Measurements from ENCODE around the gene TGFBR3L.
"Not testable (repeated sequence)": the region's sequence is repeated elsewhere in the genome, so short reads cannot be mapped to it uniquely, and the experiment has no call there.

The TGFBR3L gene

GRCh38 chr19:7879836-7880235, 34.8 kb upstream of the TGFBR3L start:
- DNase-seq, result no peak

GRCh38 chr19:7881910-7882309, 32.7 kb upstream of the TGFBR3L start:
- DNase-seq, result no peak

GRCh38 chr19:7883105-7883504, 31.5 kb upstream of the TGFBR3L start:
- DNase-seq, result no peak

DNA sequence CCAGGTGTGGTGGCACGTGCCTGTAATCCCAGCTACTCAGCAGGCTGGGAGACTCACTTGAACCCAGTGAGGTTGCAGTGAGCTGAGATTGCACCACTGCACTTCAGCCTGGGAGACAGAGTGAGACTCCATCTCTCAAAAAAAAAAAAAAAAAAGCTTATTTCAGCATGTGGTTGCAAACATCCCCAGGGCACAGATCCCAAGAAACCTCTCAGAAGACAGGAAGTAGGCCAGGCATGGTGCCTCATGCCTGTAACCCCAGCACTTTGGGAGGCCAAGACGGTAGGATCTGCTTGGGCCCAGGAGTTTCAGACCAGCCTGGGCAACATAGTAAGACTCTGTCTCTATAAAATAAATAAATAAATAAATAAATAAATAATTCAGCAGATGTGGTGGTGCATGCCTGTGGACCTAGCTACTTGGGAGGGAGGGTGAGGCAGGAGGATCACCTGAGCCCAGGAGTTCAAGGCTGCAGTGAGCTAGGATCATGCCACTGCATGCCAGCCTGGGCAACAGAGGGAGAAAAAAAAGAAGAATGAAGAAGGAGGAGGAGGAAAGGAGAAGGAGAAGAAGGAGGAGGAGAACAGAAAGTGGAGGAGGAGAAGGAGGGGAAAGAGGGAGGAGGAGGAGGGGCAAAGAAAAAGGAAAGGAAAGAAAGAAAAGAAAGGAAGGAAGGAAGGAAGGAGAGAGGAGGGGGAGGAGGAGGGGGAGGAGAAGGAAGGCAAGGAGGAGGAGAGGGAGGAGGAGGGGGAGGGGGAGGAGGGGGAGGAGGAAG, 30.6 kb upstream of the TGFBR3L start:
- DNase-seq, result no peak

DNA sequence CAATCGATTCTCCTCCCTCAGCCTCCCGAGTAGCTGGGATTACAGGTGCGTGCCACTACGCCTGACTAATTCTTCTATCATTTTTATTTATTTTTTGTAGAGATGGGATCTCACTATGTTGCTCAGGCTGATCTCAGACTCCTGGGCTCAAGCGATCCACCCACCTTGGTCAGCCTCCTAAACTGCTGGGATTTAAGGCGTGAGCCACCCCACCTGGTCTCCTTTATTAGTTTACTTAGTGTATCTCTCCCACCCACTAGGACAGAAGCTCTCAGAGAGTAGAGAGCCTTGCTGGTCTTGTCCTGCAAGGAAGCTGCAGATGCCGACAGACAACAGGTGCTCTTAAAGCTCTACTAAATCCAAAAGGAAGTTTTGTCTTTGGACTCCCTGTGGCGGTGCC, 28.8 kb upstream of the TGFBR3L start:
- no peak for DNase-seq

- DNase-seq, result no peak
Measured at GRCh38 chr19:7887408-7888144, 27.1 kb upstream of the TGFBR3L start.

DNA sequence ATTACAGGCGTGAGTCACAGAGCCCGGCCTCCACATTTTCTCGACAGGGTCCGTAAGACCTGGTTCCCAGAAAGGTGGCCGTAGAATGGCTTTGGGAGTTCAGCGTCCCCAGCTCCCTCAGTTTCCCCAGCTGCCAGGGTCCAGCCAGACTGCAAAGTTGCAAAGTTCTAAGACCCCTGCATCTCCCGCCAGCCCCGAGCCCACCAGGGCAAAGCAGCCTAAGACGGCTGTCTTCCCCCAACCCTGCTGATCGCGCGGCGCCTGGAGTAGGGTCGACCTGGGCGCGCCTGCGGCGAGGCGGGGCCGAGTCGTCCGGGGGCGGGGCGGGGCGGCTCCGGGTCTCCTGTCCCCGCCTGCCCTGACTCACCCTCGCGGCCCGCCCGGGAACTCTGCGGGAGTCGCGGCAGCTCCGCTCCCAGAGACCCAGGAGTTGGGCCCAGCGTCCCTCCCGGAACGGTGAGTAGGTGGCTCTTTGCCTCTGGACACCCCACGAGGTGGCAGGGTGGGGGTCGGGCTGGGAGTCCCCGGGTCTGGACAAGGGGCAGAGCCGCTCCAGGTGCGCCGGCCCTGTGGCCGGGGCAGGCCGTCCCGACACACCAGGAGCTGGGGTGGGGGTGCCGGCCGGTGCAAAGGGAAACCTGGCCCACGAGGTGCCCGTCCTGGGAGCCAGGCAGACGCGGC, 26.3 kb upstream of the TGFBR3L start, which contains the start of gene LRRC8E:
Gene LRRC8E (plus strand): TSS at position 366 of the 681 bp plus-strand sequence. CDS start 7,094 bp downstream, outside the sequence.
- peak; percentile 15 to 24 for DNase-seq

GRCh38 chr19:7888826-7889217, 25.8 kb upstream of the TGFBR3L start:
- DNase-seq, result no peak

GRCh38 chr19:7893362-7894101, 21.1 kb upstream of the TGFBR3L start:
- DNase-seq, result not testable (repeated sequence)

DNA sequence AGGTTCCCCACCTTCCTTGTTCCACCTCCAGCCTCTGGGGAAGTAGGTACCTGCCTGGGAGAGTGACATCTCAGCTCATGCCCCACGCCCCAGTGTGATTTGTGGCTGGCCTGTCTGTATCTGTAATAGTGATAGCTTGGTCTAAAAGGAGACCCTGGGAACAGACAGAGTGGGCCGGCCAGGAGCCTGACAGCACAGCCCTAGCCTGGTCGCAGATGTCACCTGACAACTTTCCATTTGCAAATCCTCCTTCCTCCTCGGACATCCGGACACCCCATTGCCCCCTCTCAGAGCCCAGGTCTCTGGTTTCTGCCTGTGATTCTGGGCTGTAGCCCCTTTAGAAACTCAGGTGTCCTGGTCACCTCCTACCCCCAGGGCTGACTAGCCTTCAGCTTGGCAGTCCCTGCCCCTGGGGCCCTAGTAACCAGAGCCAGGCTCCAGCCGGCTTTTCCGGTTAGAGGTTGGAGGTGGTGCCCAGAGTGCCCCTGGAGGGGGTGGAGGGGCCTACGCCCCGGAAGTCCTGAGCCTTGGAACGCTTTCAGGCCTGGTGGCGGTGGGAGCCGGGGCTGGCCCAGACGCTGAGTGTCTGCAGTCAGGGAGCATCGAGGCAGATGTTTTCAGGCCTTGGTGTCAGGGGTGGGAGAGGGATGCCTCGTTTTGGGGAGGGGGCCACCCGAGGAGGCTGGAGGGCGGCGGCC, 19.9 kb upstream of the TGFBR3L start:
- no peak for DNase-seq

- DNase-seq, result no peak
Measured at GRCh38 chr19:7895565-7895964, 19.1 kb upstream of the TGFBR3L start.

DNA sequence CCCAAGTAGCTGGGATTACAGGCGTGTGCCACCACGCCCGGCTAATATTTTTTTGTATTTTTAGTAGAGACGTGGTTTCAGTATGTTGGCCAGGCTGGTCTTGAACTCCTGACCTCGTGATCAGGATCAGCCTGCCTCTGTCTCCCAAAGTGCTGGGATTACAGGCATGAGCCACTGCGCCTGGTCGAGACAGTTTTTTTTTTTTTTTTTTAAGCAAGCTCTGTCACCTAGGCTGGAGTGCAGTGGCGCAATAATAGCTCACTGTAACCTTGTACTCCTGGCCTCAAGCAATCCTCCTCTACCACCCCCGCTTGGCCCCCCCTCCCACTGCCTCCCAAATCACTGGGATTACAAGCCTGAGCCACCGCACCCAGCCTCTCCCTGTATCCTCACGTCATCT, 17.3 kb upstream of the TGFBR3L start:
- DNase-seq, result no peak

GRCh38 chr19:7898967-7899366, 15.7 kb upstream of the TGFBR3L start:
- no peak for DNase-seq

DNA sequence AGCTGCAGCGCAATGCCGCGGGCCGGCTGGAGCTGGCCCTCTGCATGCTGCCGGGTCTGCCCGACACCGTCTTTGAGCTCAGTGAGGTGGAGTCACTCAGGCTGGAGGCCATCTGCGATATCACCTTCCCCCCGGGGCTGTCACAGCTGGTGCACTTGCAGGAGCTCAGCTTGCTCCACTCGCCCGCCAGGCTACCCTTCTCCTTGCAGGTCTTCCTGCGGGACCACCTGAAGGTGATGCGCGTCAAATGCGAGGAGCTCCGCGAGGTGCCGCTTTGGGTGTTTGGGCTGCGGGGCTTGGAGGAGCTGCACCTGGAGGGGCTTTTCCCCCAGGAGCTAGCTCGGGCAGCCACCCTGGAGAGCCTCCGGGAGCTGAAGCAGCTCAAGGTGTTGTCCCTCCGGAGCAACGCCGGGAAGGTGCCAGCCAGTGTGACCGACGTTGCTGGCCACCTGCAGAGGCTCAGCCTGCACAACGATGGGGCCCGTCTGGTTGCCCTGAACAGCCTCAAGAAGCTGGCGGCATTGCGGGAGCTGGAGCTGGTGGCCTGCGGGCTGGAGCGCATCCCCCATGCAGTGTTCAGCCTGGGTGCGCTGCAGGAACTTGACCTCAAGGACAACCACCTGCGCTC, 14.8 kb upstream of the TGFBR3L start:
- DNase-seq, result no peak

DNA sequence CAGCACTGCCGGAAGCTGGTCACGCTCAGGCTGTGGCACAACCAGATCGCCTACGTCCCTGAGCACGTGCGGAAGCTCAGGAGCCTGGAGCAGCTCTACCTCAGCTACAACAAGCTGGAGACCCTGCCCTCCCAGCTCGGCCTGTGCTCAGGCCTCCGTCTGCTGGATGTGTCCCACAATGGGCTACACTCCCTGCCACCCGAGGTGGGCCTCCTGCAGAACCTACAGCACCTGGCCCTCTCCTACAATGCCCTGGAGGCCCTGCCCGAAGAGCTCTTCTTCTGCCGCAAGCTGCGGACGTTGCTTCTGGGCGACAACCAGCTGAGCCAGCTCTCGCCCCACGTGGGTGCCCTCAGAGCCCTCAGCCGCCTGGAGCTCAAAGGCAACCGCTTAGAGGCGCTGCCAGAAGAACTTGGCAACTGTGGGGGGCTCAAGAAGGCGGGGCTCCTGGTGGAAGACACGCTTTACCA, 14.2 kb upstream of the TGFBR3L start:
- no peak for DNase-seq

- no peak for DNase-seq
Measured at GRCh38 chr19:7900931-7901330, 13.7 kb upstream of the TGFBR3L start.

DNA sequence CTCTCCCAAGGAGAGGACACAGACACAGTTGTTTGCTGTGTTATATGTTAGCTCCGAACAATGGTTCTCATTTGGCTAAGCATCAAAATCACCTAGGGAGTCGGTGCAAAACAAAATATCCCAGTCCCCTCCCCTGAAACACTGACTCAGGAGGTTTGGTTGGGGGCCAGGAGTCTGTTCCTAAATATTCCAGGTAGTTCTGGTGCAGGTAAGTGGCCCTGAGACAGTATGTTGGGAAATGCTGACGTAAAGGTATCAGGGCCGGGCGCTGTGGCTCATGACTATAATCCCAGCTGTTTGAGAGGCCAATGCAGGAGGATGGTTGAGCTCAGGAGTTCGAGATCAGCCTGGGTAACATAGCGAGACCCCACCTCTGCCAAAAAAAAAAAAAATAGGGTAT, 13.3 kb upstream of the TGFBR3L start:
- no peak for DNase-seq

- DNase-seq, result no peak
Measured at GRCh38 chr19:7902796-7903243, 11.8 kb upstream of the TGFBR3L start.

DNA sequence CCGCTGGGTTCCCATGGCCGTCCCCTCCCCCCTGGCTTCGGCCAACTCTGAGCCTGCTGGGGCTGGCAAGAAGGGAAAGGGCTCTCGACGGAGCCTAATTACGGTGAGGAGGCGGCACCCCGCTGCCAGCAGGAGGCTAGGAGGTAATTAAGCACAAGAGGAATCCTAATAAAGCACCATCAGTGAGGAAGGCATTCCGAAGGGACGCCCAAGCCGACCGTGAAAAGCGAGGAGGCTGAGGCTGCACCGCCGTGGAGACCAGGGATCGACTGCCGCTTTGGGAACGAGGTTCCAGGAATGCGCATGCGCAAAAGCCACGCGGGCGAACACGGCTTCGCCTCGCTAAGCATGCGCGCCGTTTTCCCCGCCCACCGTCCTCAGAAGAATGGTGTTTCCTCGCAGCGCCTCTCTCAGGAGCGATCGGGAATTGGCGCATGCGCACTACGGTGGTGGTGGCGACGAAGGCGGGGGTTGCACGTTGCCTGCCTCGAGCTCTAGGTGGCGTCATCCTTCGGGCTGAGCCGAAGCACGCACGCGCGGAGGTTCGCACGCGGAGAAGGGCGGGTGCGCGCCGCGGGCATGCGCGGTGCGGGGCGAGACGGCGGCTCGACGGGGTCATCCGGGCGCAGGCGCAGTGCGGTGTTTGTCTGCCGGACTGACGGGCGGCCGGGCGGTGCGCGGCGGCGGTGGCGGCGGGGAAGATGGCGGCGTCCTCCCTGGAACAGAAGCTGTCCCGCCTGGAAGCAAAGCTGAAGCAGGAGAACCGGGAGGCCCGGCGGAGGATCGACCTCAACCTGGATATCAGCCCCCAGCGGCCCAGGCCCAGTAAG, 11.2 kb upstream of the TGFBR3L start, which contains the start of gene MAP2K7:
Gene MAP2K7 (plus strand): TSS at position 634 of the 830 bp plus-strand sequence. CDS start 68 bp downstream, at position 702.
- peak; percentile 94 to 98 for DNase-seq

Measured in NCI-H1930 (cell line).